GM19372 (cell line): ENCODE measurements around the gene DCLK2.

ENCODE experiments used
- ATAC-seq: cut with Tn5 transposase; IDR thresholded peaks from one replicate; pipeline ENCODE4 v1.9.1; 2021; ENCODE audit warnings: mild to moderate bottlenecking, low read depth, moderate library complexity; ENCODE audit not compliant: unreplicated experiment

The DCLK2 gene

GRCh38 chr4:150305995-150306394 lies 227.8 kb downstream of the DCLK2 start:
- ATAC-seq: no peak

DNA sequence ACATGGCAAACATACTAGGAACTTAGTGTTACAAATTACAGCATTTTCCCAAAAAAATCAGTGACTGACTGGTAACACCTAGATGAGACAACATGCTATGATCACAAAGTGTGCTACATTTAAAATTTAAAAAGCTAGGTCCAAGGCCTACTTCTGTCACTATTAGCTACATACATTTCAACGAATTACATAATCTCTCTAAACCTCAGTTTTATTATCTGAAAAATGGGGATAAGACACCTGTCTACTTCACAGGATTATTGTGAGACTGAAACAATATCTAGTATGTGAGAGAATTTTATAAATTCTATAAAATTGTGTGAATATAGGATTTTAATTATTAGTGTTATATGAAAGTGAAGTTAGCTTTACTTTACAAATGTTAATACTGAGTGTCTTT lies 228.5 kb downstream of the DCLK2 start:
- no peak for ATAC-seq
